SH-SY5Y (cell line): ENCODE results near the gene ZNF559.

Source experiments
- GATA2 ChIP-seq: IDR thresholded peaks from 2 replicates; pipeline ENCODE4 v1.6.1; 2011; ENCODE audit warnings: mild to moderate bottlenecking, low read depth, low read length
- GATA3 ChIP-seq: IDR thresholded peaks from 2 replicates; pipeline ENCODE4 v1.6.1; 2011; ENCODE audit warnings: low read depth, mild to moderate bottlenecking, low read length, moderate library complexity

DNA sequence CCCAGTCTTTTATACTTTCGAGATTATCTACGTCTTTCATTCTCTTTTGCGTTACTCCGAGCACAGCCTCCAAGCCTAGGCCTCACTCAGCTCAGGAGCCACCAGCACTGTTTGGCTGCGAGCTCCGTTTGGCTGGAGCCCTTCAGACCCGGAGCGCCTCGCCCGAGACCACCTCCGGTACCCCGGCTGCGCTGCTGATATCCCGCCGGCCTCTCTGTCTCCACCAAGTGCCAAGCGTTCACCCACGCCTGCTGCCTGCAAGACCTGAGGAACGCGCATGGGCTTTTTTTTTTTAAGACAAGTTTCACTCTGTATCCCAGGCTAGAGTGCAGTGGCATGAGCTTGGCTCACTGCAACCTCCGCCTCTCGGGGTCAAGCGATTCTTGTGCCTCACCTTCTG is 24.7 kb downstream of the ZNF559 start:
- TF ChIP-seq GATA2: no peak
- no peak for TF ChIP-seq GATA3
